GM12891 (cell line): ENCODE measurements around the gene MARCHF9.
A peak's percentile ranks its signal among the peaks of the same experiment; 100 is the strongest.

ENCODE experiments used
- DNase-seq: peaks from one replicate; pipeline ENCODE4 v3.0.0; 2011; ENCODE audit warnings: low spot score; ENCODE audit not compliant: insufficient read length
- FAIRE-seq: peaks from 2 replicates; lab custom pipeline; 2011; peaks lifted over from hg19 to GRCh38; lab: Jason Lieb, UNC
- PAX5 ChIP-seq: IDR thresholded peaks from 2 replicates; pipeline ENCODE4 v1.6.1; 2011; ENCODE audit warnings: low read length, moderate library complexity, mild to moderate bottlenecking; ENCODE audit not compliant: insufficient read depth, severe bottlenecking
- POLR2A ChIP-seq: IDR thresholded peaks from 2 replicates; pipeline ENCODE4 v1.6.1; 2011; ENCODE audit warnings: low read depth, low read length, control low read depth
- POLR2AphosphoS5 ChIP-seq: IDR thresholded peaks from 2 replicates; pipeline ENCODE4 v1.6.1; 2011; ENCODE audit warnings: low read depth, low read length, control low read depth
- POU2F2 ChIP-seq: IDR thresholded peaks from 2 replicates; pipeline ENCODE4 v1.6.1; 2011; ENCODE audit warnings: low read depth, mild to moderate bottlenecking, control low read depth, low read length, moderate library complexity
- SPI1 ChIP-seq: IDR thresholded peaks from 2 replicates; pipeline ENCODE4 v1.6.1; 2011; ENCODE audit warnings: low read depth, low read length, control low read depth
- TAF1 ChIP-seq: IDR thresholded peaks from 2 replicates; pipeline ENCODE4 v1.6.1; 2011; ENCODE audit warnings: low read depth, low read length, control low read depth

Gene MARCHF9

DNA sequence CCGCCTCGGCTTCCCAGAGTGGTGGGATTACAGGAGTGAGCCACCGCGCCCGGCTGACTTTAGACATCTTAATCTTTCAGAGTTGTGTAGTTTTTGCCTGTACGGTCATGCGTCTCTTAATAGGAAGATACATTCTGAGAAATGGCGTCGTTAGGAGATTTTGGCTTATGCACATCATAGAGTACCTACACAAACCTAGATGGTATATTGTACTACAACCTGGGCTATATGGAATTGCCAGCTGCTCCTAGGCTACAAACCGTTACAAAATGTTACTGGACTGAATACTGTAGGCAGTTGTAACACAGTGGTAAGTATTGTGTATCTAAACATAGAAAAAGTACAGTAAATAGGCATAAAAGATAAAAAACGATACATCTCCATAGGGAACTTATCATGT is 29.0 kb downstream of the MARCHF9 start:
- TF ChIP-seq SPI1 (no peak), PAX5 (no peak), POU2F2 (no peak), POLR2AphosphoS5 (no peak), TAF1 (no peak), POLR2A (no peak)
- DNase-seq (no peak), FAIRE-seq (no peak)

DNA sequence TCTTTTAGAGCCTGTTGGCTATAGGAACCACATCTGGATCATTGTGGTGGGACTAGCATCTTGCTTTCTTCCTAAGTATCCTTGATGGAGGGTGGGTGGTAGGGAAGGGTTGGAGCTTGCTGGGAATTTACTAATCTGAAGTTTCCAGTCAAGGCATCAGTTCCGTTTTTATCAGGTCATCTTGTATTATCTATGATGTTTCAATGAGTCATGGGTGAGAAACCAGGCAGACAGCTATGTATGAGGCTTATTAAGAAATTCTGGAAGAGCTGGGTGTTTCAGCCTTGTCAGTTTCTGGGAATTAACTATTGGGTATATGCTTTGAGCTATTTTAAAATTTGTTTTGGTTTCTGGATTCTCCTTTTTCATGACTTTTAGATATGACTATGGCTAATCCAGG is 39.0 kb downstream of the MARCHF9 start:
- FAIRE-seq (no peak), DNase-seq (no peak)
- TF ChIP-seq POLR2A (no peak), TAF1 (no peak), POLR2AphosphoS5 (no peak), POU2F2 (no peak), PAX5 (no peak), SPI1 (no peak)

DNA sequence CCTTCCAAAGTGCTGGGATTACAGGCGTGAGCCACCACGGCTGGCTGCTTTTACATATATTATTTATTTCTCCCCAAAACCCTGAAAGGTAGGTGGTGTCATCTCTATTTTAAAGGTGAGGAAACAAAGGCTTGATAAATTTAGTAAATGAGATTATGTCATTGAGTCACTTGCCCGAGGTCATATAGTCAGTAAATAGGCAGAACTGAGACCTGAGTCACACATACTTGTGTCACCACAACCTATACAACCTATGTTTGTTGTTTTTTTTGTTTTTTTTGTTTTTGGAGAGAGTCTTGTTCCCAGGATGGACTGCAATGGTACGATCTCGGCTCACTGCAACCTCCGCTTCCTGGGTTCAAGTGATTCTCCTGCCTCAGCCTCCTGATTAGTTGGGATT is 40.5 kb downstream of the MARCHF9 start:
- FAIRE-seq, result no peak
- TF ChIP-seq POLR2AphosphoS5, result no peak
- TF ChIP-seq PAX5, result no peak
- TF ChIP-seq POLR2A, result no peak
- no peak for TF ChIP-seq POU2F2
- TF ChIP-seq SPI1, result no peak
- DNase-seq, result no peak

DNA sequence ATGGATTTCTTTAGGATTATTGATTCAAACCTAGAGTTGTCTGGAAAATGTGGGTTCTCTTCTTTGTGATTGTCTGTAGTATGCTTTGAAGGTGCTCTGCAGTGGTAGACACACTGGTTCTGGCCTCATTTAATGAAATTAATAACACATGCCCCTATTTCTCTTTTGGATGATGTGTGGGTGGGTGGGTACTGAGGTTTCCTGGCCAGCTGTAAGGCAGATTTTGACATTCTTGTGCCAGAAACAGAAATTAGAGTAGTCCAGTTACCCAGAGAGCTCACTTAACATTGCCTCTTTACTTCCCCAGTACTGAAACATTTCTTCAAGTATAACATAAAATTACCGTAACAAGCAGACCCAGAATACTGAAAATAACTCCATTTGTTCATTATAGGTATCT is 42.1 kb downstream of the MARCHF9 start:
- no peak for FAIRE-seq
- TF ChIP-seq POLR2AphosphoS5 (no peak), TAF1 (no peak), POLR2A (no peak), POU2F2 (no peak), SPI1 (no peak), PAX5 (no peak)
- no peak for DNase-seq

DNA sequence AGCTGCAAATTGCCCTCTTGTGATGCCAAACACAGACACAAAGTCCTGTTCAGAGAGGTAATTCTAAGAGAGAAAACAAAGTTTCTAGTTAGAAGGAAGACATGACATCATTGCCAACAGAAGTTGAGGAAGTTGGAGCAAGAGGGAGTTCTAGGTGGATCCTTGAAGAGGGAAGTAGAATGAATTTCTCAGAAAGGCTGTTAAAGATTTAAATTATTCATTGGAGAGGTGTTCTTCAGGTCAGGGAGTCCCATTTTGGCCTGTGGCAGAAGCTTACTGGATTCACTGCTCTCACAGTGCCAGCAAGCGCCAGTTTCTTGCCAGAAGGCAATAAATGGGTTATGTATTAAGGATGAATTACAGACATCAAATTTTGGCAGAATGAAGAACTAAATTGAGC is 43.0 kb downstream of the MARCHF9 start:
- TF ChIP-seq POLR2A (no peak), TAF1 (no peak)
- no peak for DNase-seq
- no peak for FAIRE-seq

DNA sequence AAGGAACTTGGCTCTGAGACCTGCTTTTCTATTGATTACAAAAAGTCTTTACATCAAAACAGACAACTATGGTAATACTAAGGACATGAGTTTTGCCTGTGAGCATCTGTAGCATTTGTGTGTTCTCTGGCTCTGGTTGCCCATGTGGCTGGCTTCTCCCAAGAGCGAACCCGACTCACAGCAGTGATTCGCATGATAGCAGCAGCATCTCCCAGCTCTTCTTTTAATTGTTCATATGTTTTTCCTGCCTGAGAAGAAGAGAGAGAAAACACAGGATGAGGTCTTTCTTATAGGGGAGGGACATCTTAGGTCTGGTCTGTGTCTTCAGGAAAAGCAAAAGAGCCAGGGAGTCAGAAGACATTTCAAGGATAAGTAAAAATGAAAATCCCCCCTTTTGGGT is 46.1 kb downstream of the MARCHF9 start:
- DNase-seq (no peak), FAIRE-seq (no peak)
- TF ChIP-seq POLR2AphosphoS5 (no peak), SPI1 (no peak), POLR2A (no peak), POU2F2 (no peak), TAF1 (no peak), PAX5 (no peak)

DNA sequence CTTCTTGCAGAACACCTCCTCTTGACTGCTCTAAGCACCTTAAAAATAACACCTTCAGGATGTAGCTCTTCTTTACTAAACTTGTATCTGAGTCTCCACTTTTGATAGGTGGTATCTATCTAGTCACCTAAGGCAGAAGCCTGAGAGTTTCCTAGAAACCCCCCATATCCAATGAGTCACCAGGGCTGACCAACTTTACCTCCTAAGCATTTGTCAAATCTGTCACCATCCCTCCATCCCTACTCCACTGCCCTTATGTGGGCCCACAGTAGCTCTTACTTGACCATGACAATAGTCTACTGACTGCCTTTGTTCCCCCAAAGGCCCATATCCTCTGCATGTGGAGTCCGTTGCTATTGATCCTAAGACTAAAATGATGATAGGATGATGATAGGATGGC is 47.7 kb downstream of the MARCHF9 start:
- DNase-seq (no peak), FAIRE-seq (no peak)
- no peak for TF ChIP-seq POLR2AphosphoS5
- no peak for TF ChIP-seq POU2F2
- TF ChIP-seq SPI1, result no peak
- no peak for TF ChIP-seq TAF1
- TF ChIP-seq POLR2A, result no peak
- TF ChIP-seq PAX5, result no peak

DNA sequence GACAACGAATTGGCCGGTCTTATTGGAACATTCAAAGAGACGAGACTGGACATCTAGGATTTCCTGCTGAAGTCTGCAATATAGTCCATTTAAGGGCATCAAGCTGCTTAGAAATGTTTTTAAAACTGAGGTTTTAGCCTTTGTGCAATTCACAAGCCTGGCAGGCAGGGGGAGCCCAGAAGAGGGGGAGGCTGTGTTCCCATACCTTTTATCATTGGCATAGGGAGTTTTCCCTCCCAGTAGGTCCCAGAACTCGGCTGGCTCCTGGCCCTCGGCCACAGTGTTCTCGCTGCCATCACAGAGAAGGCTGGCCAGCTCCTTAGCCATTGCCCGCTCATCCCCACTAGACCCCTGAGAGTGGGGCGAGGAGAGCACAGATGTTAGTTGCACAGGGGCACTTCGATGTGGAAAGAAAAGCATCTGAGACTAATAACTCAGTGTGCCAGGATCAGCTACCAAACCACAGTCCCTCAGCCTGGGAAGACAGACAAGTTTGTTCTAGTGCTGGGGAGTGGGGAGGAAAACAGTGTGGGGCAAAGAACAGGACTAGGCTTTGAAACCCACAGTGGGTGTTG is 48.5 kb downstream of the MARCHF9 start:
- FAIRE-seq, result peak; percentile 69
- DNase-seq, result no peak

DNA sequence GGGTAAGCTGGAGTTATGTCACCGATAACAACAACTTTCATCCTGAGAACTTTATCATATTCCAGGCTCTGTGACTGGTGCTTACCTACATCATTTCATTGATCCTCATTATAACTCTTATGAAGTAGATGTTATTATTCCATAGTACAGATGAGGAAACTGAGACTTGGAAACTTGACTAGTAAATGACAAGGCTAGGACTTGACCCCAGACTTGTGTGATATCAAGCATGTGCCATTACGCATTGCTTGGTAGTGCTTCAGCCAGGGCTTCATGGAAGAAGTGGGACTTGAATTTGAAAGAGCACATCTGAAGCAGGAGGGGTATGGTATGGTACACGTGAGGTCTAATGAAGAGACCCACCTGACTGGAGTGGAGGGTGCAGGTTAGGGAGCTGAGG is 51.8 kb downstream of the MARCHF9 start:
- TF ChIP-seq TAF1 (no peak), PAX5 (no peak), POLR2A (no peak), POU2F2 (no peak), POLR2AphosphoS5 (no peak), SPI1 (no peak)
- FAIRE-seq, result no peak
- no peak for DNase-seq

More for the DNA sequence above, 48.5 kb downstream of the MARCHF9 start:
- no peak for TF ChIP-seq PAX5
- no peak for TF ChIP-seq POU2F2
- no peak for TF ChIP-seq SPI1
- no peak for TF ChIP-seq POLR2A
- TF ChIP-seq POLR2AphosphoS5, result no peak
- no peak for TF ChIP-seq TAF1

DNA sequence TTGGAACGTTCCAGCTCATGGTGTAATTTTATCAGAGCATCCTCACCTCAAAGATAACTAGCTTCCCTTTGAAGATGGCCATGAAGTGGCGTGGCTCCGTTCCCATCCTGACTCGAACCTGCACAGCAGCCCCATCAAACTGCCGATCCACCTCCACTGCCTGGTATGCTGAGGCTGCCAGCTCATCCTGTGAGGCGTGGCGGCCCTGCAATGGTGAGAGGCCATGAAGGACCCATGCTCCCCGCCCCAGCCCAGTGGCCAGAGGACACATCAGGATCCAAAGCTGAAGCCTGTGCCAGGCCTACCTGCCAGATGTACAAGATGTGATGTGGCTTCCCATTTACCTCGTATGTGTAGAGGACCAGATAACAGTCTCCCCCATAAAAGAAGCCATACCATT is 52.4 kb downstream of the MARCHF9 start:
- DNase-seq (no peak), FAIRE-seq (no peak)
- TF ChIP-seq POLR2A, result no peak
- TF ChIP-seq PAX5, result no peak
- TF ChIP-seq POU2F2, result no peak
- TF ChIP-seq SPI1, result no peak
- no peak for TF ChIP-seq TAF1
